ENCODE results near the gene TSPAN16.
A peak's percentile ranks its signal among the peaks of the same experiment; 100 is the strongest.

Gene TSPAN16

GRCh38 chr19:11286312-11286974 lies 9.5 kb upstream of the TSPAN16 start:
- TF ChIP-seq CTCF (IDR thresholded peaks at IDR 0.05): no peak

GRCh38 chr19:11288349-11288748 lies 7.6 kb upstream of the TSPAN16 start:
- TF ChIP-seq CTCF (IDR thresholded peaks at IDR 0.05): peak; percentile 44

- no peak for TF ChIP-seq CTCF (IDR thresholded peaks at IDR 0.05)
Observed at GRCh38 chr19:11290256-11290655, 5.7 kb upstream of the TSPAN16 start.

- TF ChIP-seq CTCF (IDR thresholded peaks at IDR 0.05): no peak
Observed at GRCh38 chr19:11291415-11291814, 4.5 kb upstream of the TSPAN16 start.

GRCh38 chr19:11291991-11292390 lies 4.0 kb upstream of the TSPAN16 start:
- TF ChIP-seq CTCF (IDR thresholded peaks at IDR 0.05): no peak

GRCh38 chr19:11293433-11294389 lies 2.2 kb upstream of the TSPAN16 start:
- TF ChIP-seq CTCF (IDR thresholded peaks at IDR 0.05): peak; percentile 97

GRCh38 chr19:11295180-11295579 lies 780 bp upstream of the TSPAN16 start:
- no peak for TF ChIP-seq CTCF (IDR thresholded peaks at IDR 0.05)

Measured in LNCAP (cell line).